ENCODE results near the gene KCNQ1OT1.

DNA sequence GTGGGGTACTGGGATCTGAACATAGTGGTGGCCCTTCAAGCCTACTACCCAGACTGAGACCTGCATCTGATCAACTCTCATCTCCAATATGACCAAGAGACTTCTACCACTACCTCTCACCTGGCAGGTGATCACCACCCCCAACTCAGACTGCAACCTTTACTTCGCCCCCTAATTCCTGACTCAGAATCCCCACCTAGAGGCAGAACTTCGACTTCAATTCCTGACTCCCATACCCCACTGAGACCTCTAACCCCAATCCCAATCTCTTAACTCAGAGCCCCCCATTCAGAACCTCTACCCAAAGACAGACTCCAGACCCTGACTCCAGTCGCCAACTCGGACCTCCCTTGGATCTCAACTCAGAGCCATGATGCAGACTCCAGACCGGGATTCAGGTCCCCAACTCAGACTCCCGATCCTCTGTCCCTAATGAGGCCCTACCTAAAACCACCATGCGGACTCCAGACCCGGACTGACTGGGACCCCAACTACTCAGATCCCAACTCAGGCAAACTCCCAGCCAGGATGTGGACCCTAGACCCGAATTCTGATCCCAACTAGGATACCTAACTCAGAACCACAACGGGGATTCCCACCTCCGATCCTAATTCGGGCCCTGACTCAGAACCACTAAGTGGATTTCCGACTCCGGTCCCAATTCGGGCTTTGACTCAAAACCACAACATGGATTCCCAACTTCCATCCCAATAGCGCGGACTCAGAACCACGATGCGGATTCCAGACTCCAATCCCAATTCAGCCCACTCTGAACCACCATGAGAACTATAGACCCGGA lies 1.2 kb downstream of the KCNQ1OT1 start:
- TF ChIP-seq TARDBP (IDR thresholded peaks at IDR 0.05) (no peak), POLR2AphosphoS5 (IDR thresholded peaks at IDR 0.05; ENCODE audit: control insufficient read depth, insufficient read depth, low read depth, low read length) (no peak), L3MBTL2 (IDR thresholded peaks at IDR 0.05) (no peak), JUND (IDR thresholded peaks at IDR 0.05; ENCODE audit: borderline replicate concordance, low read depth, low read length) (no peak), JUND (tag; IDR thresholded peaks at IDR 0.05; ENCODE audit: borderline replicate concordance, low read depth, low read length) (no peak)
- TF ChIP-seq, protein P1, sequence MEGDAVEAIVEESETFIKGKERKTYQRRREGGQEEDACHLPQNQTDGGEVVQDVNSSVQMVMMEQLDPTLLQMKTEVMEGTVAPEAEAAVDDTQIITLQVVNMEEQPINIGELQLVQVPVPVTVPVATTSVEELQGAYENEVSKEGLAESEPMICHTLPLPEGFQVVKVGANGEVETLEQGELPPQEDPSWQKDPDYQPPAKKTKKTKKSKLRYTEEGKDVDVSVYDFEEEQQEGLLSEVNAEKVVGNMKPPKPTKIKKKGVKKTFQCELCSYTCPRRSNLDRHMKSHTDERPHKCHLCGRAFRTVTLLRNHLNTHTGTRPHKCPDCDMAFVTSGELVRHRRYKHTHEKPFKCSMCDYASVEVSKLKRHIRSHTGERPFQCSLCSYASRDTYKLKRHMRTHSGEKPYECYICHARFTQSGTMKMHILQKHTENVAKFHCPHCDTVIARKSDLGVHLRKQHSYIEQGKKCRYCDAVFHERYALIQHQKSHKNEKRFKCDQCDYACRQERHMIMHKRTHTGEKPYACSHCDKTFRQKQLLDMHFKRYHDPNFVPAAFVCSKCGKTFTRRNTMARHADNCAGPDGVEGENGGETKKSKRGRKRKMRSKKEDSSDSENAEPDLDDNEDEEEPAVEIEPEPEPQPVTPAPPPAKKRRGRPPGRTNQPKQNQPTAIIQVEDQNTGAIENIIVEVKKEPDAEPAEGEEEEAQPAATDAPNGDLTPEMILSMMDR (IDR thresholded peaks at IDR 0.05 in 2 of 3, conservative IDR thresholded peaks at IDR 0.05 in 1 of 3; ENCODE audit: insufficient read depth in 2 of 3, low read depth in 1 of 3, low read length in 3 of 3), result no peak
- TF ChIP-seq, protein P2, sequence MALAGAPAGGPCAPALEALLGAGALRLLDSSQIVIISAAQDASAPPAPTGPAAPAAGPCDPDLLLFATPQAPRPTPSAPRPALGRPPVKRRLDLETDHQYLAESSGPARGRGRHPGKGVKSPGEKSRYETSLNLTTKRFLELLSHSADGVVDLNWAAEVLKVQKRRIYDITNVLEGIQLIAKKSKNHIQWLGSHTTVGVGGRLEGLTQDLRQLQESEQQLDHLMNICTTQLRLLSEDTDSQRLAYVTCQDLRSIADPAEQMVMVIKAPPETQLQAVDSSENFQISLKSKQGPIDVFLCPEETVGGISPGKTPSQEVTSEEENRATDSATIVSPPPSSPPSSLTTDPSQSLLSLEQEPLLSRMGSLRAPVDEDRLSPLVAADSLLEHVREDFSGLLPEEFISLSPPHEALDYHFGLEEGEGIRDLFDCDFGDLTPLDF (CRISPR knock-in tag; IDR thresholded peaks at IDR 0.05), result no peak
- TF ChIP-seq, protein P3, sequence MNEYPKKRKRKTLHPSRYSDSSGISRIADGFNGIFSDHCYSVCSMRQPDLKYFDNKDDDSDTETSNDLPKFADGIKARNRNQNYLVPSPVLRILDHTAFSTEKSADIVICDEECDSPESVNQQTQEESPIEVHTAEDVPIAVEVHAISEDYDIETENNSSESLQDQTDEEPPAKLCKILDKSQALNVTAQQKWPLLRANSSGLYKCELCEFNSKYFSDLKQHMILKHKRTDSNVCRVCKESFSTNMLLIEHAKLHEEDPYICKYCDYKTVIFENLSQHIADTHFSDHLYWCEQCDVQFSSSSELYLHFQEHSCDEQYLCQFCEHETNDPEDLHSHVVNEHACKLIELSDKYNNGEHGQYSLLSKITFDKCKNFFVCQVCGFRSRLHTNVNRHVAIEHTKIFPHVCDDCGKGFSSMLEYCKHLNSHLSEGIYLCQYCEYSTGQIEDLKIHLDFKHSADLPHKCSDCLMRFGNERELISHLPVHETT (CRISPR knock-in tag; conservative IDR thresholded peaks at IDR 0.05 in 1 of 2, IDR thresholded peaks at IDR 0.05 in 1 of 2), result no peak
- TF ChIP-seq, protein P4, sequence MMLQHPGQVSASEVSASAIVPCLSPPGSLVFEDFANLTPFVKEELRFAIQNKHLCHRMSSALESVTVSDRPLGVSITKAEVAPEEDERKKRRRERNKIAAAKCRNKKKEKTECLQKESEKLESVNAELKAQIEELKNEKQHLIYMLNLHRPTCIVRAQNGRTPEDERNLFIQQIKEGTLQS (IDR thresholded peaks at IDR 0.05), result no peak
- TF ChIP-seq, protein P4 (CRISPR knock-in tag; conservative IDR thresholded peaks at IDR 0.05), result no peak
